OCI-LY7 (cell line): ENCODE results near the gene ATP2C2. TPM values are rescaled to one million over a fixed set of nuclear protein-coding genes. Genes with fewer than 3 reads are reported as not detected.

Experiments
- BruUV-seq: library from RNA; stranded (reverse); fragments of 400-500 nt; replicated peaks from 2 replicates; lab custom pipeline; 2021; lab: Mats Ljungman, UMichigan
- CTCF ChIA-PET: fragments of 300-600 bp; sonication (Branson Sonifier 250); formaldehyde crosslinking; loops from one replicate; lab custom pipeline; 2022; ENCODE audit warnings: antibody characterized with exemption; ENCODE audit not compliant: unreplicated experiment; lab: Charles Lee
- POLR2A ChIA-PET: fragments of 300-600 bp; sonication (Branson Sonifier 250); formaldehyde crosslinking; loops from one replicate; lab custom pipeline; 2022; ENCODE audit warnings: antibody characterized with exemption; lab: Charles Lee
- DNase-seq: peaks from one replicate; pipeline ENCODE4 v3.0.0-alpha.2; 2015; ENCODE audit warnings: low spot score
- H2AFZ ChIP-seq: fragments of 200-600 bp; sonication (generic), shearing (Covaris generic); 2 replicates; pipeline ENCODE4 v1.6.1; 2014; ENCODE audit warnings: mild to moderate bottlenecking, antibody characterized with exemption, low read length, moderate library complexity
- H3K27ac ChIP-seq: fragments of 200-600 bp; sonication (generic); 2 replicates; pipeline ENCODE4 v1.5.1; 2014; ENCODE audit warnings: mixed run types, low read depth, mild to moderate bottlenecking, moderate library complexity, low read length, inconsistent platforms; ENCODE audit not compliant: poor library complexity, severe bottlenecking
- H3K36me3 ChIP-seq: fragments of 200-600 bp; sonication (generic); 2 replicates; pipeline ENCODE4 v1.6.1; 2014; ENCODE audit warnings: mild to moderate bottlenecking, antibody characterized with exemption, low read length, moderate library complexity, mixed read lengths; ENCODE audit not compliant: insufficient read depth
- H3K4me1 ChIP-seq: fragments of 200-600 bp; sonication (generic); 2 replicates; pipeline ENCODE4 v1.5.1; 2014; ENCODE audit warnings: mild to moderate bottlenecking, low read length; ENCODE audit not compliant: insufficient read depth, poor library complexity, severe bottlenecking
- H3K4me2 ChIP-seq: fragments of 200-600 bp; sonication (generic); 2 replicates; pipeline ENCODE4 v1.6.1; 2014; ENCODE audit warnings: mild to moderate bottlenecking, low read length
- H3K4me3 ChIP-seq: fragments of 200-600 bp; sonication (generic); 2 replicates; pipeline ENCODE4 v1.5.1; 2014; ENCODE audit warnings: mild to moderate bottlenecking, low read depth, low read length; ENCODE audit not compliant: poor library complexity, severe bottlenecking
- H3K79me2 ChIP-seq: fragments of 200-600 bp; sonication (generic); 2 replicates; pipeline ENCODE4 v1.6.1; 2016; ENCODE audit warnings: low read depth, mild to moderate bottlenecking, low read length, moderate library complexity, mixed read lengths; ENCODE audit not compliant: insufficient read depth
- H3K9me2 ChIP-seq: fragments of 200-600 bp; sonication (generic); 2 replicates; pipeline ENCODE4 v1.6.1; 2016; ENCODE audit warnings: mild to moderate bottlenecking, low read length, mixed read lengths; ENCODE audit not compliant: insufficient read depth
- H3K9me3 ChIP-seq: fragments of 200-600 bp; sonication (generic); 2 replicates; pipeline ENCODE4 v1.6.1; 2014; ENCODE audit warnings: mild to moderate bottlenecking, mixed run types, low read length, mixed read lengths
- H4K20me1 ChIP-seq: fragments of 200-600 bp; sonication (generic); 2 replicates; pipeline ENCODE4 v1.6.1; 2014; ENCODE audit warnings: mild to moderate bottlenecking, antibody characterized with exemption, low read length, moderate library complexity, mixed read lengths; ENCODE audit not compliant: insufficient read depth
- CTCF ChIP-seq: fragments of 200-600 bp; sonication (generic); conservative IDR thresholded peaks from 2 replicates; pipeline ENCODE4 v1.5.1; 2014; ENCODE audit warnings: mild to moderate bottlenecking, antibody characterized with exemption, low read length, moderate library complexity, mixed read lengths
- EZH2phosphoT487 ChIP-seq: fragments of 200-600 bp; sonication (generic); IDR thresholded peaks from 2 replicates; pipeline ENCODE4 v1.6.1; 2018; ENCODE audit warnings: low read depth, borderline replicate concordance, mild to moderate bottlenecking, mixed run types, antibody characterized with exemption, low read length, moderate library complexity, mixed read lengths
- intact Hi-C: fragments of 100-400 bp; cut with micrococcal nuclease; formaldehyde crosslinking; loops from one replicate; pipeline ENCODE4 v1.10.0; 2022; ENCODE audit not compliant: unreplicated experiment
- total RNA-seq, 2 experiments: library from RNA; depleted of rRNA in 1 of 2; stranded (reverse); fragments of >200 nt in 1 of 2; shearing (Covaris generic) in 1 of 2; gene quantifications; 2 replicates each; pipeline ENCODE4 v1.2.3, GENCODE V29; 2014 to 2022

ATP2C2 gene
- total RNA-seq, 2 experiments from 2014 or later, result 0.66 TPM; not detected in 1

GRCh38 chr16:84466692-84467091 is 98.4 kb downstream of the ATP2C2 start:
- Histone ChIP-seq H3K9me2 (no peaks in the 10 kb centered on the region), H3K36me3 (no peaks in the 10 kb centered on the region), H3K79me2 (no peaks in the 10 kb centered on the region), H3K4me2 (no peak overlapping the region), H3K27ac (no peak overlapping the region), H4K20me1 (no peaks in the 10 kb centered on the region), H3K4me3 (no peak overlapping the region), H3K9me3 (0 out of 2 replicates have a peak, but pooled peaks cover 8% of the 10 kb centered on the region), H3K4me1 (no peaks in the 10 kb centered on the region), H2AFZ (no peak overlapping the region)
- no peak for DNase-seq
- TF ChIP-seq EZH2phosphoT487 (no peak), CTCF (no peak)
- intact Hi-C loops, result no loop called here
- ChIA-PET CTCF (no interaction called here), POLR2A (no interaction called here)
- no TSS peak for BruUV-seq

GRCh38 chr16:84467256-84467655 is 98.9 kb downstream of the ATP2C2 start:
- no TSS peak for BruUV-seq

More at GRCh38 chr16:84467256-84467655, 98.9 kb downstream of the ATP2C2 start:
- Histone ChIP-seq H3K79me2 (no peaks in the 10 kb centered on the region), H3K9me3 (0 out of 2 replicates have a peak, but pooled peaks cover 8% of the 10 kb centered on the region), H4K20me1 (no peaks in the 10 kb centered on the region), H2AFZ (no peak overlapping the region), H3K4me1 (no peaks in the 10 kb centered on the region), H3K36me3 (no peaks in the 10 kb centered on the region), H3K27ac (no peak overlapping the region), H3K4me2 (no peak overlapping the region), H3K4me3 (no peak overlapping the region), H3K9me2 (no peaks in the 10 kb centered on the region)
- DNase-seq, result no peak
- TF ChIP-seq CTCF (no peak), EZH2phosphoT487 (no peak)
- ChIA-PET POLR2A (no interaction called here), CTCF (no interaction called here)
- intact Hi-C loops, result no loop called here
